ENCODE data around the gene SBDS.

- TF ChIP-seq CTCF (IDR thresholded peaks at IDR 0.05; ENCODE audit: insufficient read depth, low read length, poor library complexity, severe bottlenecking), result no peak
- TF ChIP-seq EZH2phosphoT487 (conservative IDR thresholded peaks at IDR 0.05; ENCODE audit: low read length), result no peak
Observed at GRCh38 chr7:66950311-66950710, 45.1 kb downstream of the SBDS start.
